GM18858 (cell line): ENCODE results near the gene ABLIM2.

ENCODE experiments used
- ATAC-seq: cut with Tn5 transposase; IDR thresholded peaks from one replicate; pipeline ENCODE4 v1.9.1; 2021; ENCODE audit not compliant: unreplicated experiment

ABLIM2 gene

DNA sequence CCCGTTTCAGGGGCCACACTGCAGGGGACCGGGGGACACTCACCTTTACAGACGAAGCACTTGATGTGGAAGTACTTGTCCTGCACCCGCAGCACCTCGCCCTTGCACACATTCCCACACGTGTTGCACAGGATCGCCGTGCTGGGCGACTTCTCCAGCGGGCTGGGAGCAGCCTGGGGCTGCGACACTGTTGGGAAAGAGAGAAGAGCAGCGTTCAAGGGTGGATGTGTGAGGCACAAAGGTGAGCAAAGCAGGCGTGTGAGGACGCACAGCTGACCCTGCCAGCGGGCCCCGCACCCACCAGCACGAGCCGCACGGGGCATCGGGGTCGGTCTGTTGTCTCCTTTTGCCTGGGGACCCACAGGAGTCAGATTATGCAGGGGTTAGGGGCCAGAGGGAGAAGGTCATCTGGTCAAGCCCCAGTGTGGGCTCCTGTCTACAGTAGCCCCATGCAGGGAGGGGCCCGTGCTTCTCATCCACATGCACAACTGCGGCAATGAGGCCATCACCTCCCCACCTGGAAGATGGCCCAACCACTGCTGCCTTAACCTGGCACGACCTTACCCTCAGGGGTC lies 52.1 kb downstream of the ABLIM2 start:
- no peak for ATAC-seq

DNA sequence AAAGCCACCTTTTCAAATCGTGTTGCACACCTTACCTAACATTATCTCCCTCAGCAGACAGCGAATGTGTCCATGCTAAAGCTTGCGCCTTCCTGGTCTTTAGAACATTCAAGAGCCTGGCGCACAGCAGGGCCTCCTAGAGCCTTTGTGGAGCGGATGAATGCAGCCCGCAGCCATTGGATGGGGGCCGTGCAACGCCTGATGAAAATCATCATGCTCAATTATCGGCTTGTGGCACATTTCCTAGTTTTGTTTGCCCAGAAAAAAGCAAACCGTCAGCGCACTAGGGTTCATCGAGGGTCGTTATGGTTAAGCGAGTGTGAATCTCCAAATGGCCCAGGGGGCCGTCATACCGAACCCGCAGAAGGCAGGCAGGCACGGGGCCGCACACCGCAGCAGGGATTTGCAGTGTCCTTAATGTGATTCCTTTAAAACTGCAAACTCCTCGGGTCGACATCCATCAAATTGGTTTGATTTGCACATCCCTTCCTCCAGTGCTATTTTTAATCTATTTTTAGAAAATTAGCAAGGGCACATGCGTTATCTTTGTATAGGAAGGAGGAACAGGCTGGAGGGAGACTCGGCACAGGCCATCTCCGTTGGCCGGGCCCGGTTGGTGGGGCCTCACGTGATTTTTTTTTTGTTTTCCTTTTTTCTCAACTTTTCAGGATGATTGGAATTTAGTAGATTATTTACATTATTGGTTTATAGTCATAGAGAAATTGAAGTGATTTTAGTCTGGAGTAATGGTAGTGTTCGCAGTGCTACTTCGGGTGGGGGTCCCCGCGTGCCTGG lies 53.1 kb downstream of the ABLIM2 start:
- ATAC-seq, result no peak

DNA sequence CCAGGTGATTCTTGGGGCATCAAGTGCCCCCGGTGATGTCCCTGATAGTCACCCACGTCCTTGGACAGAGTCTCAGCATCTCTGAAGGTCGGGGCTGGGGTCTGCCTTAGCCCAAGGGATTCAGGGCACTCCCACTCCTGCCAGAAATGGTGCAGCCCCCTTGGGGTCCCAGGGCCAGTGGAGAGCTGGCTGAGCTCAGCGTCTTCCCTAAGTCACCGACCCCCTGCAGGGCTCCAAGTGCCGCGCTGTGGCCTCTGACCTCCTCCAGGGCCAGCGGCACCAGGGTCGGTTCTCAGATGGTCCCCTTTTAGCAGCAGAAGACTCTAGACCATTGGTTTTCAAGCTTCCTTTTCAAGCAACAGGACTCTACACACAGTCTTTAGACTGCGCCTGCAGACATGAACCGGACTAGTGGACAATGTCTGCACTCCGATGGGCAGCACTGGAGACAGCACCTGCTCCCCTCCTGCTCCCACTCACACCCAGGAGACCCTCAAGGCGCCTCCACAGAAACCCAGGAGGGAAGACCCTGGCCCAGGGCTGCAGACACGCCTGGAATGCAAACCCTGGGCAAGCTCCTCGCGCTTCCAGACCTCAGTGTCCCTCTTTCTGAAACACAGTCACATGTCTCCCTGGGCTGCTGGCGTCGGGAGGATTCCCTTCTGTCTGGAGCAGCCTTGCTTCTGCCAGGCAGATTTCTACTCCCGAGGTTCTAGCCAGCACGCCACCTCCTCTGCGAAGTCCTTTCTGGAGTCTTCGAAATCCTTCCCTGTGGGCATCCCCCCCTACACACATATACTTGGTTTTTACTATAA lies 53.9 kb downstream of the ABLIM2 start:
- no peak for ATAC-seq

DNA sequence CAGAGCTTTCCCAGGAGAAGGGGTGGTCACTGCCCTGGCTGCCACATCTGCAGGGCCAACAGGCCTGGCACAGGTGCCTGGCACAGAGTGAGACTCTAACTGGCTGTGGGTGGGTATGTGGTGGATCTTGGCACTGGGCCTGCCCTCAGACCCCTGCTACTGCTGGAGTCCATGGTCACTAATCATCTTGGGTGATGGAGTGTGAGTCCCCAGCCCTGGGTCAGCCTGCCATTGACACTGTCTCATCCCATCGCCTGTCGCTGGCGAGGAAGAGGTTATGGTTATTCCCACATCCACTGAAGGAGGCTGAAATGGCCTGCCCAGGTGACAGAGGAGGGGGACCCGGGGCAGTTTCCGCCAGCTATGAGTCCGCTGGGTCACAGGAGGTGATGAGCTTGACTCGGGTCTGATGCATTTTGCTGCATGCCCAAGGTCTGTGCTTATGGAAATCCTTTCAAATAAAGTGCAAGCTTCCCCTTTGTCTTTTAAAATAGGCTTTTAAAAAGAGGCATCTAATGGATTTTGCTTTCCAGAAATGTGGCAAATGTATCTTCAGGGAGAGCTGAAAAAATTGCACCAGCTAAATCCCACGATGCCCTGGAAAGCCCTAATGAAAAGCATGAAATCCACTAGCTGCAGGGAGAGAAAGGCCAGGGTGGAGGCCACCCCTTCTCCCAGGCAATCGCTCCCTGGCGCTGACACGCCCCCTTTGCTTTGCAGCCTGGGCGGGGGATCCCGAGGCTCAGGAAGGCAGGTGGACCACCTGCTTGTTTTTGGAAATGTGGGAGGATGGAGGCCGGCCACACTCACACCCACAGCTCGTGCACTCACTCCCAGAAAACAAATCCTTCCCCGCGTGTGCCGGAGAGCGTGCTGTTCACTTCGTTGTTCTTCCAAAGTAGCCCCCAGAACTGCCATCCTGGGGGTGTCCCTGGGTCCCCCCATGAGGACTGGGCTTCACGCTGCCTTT lies 54.9 kb downstream of the ABLIM2 start:
- no peak for ATAC-seq

DNA sequence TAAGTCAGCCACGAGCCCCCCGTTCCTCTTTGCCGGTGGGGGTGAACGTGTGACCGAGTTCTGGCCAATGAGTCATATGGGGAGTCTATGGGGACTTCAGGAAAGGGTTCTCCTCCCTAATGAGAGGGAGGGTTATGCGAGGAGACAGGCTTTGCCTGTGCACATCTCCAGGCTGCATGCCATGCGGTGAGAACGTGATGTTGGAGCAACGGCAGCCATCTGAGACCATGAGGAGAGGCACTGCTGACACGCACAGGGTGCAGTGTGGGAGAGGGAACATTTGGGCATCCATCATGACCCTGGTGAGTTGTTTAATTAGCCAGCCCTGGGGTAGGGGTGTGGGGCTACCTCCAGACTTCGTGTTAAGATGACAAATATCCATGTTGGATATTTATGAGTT lies 55.8 kb downstream of the ABLIM2 start:
- no peak for ATAC-seq

DNA sequence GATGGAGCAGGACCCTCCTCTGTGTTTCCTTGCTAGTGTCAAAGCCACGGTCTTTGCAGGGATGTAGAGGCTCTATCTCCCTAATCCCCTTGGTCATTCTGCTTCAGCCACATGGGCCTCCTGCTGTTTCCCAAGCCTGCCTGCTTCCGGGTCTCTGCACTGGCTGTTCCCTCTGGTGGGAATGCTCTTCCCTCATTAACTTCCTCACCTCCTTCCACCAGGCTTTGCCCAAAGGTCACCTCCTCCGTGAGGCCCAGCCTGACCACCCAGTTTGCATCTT lies 56.6 kb downstream of the ABLIM2 start:
- ATAC-seq, result no peak

DNA sequence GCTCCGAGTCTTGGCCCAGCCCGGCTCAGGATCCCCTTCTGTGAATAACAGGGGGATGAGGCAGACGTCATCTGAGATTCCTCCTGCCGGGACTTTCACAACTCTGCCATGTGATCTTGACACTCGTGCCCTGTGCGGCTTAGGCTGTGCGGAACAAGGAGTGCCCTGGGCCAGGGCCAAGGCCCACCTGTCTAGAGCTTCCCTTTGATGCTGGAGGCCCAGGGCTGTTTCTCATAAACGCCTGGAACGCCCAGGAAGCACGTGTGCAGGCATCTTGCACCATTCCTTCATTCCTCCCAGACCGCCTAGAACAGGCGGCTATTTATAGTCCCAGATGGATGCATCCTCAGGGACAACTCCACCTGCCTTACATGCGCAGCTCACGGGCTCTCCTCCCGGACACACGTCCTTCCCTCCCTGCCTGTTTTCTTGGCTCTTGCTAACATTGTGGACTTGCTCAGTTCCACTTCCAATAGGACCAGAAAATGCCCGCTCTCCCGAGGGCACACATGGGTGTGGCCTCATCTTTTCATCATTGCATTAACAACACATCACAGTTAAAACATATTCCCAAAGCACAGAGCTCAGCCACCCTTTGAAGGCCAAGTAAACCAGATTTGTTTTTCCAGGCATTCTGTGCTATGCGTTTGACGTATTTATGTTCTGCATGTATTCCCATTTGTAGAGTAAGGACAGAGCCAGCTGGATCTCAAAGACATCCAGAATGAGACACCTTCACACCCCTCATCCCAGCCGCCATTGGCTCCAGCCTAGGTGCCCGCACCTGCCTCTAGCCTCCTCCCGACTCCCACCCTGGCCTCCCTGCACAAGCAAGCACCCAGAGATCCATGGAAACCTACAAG lies 57.2 kb downstream of the ABLIM2 start:
- no peak for ATAC-seq

DNA sequence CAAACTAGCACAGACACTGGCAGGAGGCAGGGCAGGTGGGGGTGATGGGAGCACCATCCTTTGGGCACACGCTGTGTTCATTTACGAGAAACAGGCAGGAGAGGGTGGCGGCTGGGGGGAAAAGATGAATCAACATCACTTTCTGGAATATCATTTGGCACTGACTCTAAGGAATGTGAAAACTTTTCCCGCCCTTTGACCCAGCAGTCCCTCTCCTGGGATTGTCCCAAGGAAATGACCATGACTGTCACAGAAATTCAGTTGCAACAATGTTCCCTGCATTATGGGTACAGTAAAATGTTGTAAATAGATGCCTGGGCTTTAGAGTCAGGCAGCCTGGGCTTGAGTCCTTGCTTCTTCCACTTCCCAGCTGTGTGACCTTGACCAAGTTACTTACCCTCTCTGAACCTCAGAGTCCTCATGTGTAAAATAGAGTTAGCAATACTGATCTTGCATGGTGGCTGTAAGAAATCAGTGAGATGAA lies 58.6 kb downstream of the ABLIM2 start:
- no peak for ATAC-seq

DNA sequence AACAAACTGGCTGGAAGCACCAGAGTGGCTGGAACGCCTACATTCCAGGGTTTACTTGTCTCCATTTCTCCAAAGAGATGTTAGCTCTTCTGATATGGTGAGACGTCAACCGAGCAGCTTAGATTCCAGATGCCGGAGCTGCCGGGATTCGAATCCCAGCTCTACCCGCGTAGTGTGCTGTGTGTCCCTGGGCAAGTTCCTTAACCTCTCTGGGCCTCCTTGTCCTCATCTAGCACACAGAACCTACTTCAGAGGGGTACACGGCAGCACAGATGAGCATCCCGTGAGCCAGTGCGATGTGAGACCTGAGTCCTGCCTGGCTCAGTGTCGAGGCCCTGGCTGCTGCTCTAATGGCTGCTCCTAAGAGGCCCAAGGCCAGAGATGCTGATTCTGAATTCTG lies 60.1 kb downstream of the ABLIM2 start:
- ATAC-seq, result no peak

DNA sequence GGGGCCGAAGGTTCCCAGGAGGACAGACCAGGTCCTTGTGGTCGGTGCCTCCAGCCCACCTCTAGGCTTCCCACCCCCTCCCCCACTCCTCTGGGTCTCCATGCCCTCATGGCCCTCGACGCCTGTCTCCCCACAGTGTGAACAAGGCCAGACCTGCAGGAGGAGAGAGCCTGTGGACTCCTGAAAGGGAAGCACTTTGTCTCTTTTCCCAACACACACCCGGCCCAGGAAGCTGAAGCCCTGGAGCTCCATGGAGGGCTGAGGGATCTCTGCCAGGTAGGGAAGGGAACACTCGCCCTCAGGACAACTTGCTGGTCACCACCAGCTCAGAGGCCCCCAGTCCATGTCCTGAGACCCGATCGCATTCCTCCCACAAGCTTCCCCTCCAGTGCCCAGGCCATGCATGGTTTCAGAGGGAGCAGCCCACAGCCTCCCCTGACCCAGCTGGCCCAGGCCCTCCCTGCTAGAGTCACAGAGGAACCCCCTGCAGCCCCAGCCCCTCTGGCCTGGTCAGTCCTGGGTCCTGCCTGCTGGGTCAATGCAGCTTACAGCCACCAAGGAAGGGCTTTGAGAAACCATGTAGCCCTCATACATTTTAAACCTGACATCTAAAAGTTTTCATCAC lies 60.8 kb downstream of the ABLIM2 start:
- ATAC-seq, result no peak

DNA sequence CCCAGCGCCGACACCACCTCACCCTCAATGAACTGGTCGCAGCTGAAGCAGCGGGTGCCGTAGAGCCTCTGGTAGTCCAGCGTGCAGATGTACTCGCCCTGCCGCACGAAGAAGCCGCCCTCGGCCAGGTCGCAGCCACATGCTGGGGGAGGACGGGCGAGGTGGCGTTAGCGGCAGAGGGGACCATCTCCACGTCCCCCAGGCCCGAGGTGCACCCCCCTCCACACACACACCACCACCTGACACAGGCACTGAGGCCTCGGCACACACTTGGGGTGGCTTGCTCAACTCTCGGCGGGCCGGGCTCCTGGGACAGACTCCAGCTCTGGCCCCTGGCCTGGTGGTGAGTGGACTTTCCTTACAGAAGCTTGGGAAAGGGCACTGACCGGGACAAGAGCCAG lies 61.5 kb downstream of the ABLIM2 start:
- ATAC-seq, result no peak

DNA sequence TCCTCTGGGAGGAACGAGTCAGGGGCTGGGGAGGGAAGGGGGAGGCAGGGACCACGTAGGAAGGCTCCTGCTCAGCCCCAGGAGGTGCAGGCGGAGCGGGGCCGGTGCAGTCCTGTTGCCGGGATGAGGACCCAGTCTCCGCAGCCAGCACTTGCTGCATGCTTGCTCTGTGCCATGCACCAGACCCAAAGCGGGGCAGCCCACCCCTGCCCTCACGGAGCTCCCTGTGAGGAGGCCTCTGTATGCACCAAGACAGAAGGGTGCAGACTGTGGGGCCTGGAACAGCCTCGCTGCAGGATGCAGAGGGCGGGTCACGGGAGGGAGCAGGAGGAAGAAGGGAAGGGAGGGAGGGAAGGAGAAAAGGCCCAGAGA lies 61.9 kb downstream of the ABLIM2 start:
- ATAC-seq, result no peak

DNA sequence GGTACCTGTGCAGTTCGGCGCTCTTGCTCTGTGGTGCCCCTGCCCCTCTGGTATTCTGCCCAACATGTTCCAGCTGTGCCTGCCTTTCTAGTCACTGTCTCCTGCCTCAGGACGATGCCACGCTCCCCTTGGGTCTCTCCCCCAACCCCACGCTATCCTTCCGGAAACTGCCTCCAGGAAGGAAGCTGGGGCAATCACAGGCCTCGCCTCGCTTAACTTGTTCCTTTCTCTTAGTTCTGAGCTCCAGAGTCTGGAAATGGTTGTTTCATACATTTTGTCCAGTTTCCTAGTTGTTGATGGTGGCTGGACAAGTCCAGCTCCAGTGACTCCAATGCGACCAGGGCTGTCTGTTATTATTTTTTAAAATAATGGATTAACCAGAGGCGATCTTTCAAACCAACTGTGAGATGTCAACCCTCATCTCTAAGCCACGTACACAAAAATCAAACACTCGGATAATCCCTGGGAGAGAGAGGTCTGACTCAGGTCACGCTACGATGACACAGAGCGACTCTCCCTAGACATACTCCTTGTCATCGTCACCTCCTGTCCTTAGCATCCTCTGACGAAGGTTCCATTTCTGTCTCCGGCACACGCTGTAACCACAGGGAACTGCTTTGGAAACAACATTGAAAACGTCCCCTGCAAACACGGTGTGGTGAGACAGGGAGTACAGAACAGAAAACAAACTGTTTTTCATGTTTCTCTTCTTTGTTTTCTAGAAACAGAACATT lies 62.5 kb downstream of the ABLIM2 start:
- ATAC-seq, result no peak

DNA sequence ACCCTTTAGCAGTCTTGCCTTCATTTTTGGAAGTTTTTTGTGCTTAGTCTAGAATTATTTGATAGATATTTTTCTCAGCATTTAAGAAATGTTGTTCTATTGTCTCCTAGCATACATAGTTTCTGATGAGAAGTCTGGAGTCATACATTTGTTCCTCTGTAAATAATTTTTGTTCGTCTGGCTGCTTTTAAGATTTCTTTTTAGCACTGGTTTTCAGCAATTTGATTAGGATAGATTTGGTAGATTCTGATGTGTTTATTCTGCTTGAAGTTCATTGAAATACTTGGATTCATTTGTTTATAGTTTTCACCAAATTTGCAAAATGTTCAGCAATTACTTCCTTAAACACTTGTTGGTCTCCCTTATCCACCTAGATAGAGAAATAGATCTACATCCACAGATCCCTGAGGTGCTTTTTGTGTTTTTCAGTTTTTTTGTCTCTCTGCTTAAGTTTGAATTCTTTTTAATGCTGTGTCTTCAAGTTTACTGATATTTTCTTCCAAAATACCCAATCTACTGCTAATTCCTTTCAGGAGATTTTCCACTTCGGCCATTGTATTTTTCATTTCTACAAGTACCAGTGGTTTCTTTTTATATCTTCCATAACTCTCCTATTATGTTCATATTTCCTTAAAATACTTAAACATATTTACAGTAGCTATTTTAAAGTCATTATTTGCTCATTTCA lies 64.9 kb downstream of the ABLIM2 start:
- ATAC-seq, result no peak

DNA sequence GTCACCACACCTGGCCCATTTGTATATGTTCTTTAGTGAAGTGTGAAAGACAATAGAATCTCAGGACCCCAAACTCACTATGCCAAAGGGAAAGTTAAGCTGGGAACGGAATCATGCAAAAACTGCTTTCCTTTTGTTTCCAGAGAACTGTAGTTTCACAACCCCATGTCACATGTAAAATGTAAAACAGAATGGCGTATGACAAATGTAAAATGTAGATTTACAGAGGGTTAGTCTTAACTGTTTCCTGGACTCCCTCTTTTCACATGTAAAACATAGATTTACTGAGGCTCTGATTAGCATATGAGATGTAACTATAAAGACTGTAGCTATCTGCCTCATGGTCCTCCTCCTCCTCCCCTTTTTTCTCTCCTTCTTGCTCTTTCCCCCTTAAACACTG lies 66.3 kb downstream of the ABLIM2 start:
- ATAC-seq, result no peak

DNA sequence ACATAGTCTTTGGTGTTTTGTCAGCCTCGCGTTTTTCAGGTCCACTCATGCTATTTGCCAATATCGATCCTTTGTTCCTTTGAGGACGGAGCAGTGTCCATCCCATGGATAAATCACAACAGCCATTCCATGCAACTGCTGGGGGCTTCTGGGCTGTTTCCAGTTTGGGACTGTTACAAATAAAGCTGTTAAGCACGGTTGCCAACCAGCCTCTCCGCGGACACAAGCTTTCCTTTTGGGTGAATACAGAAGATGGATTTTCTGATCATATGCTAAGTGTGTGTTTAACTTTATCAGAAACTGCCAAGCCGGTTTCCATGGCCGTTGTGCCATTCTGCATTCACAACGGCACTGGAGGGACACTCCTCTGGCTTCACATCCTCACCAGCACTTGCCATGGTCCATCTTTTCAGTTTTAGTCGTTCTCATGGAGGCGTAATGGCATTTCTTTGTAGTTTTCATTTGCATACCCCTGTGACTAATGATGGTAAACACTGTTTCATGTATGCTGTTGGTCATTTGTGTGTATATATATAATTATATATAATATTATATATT lies 67.8 kb downstream of the ABLIM2 start:
- ATAC-seq, result no peak

DNA sequence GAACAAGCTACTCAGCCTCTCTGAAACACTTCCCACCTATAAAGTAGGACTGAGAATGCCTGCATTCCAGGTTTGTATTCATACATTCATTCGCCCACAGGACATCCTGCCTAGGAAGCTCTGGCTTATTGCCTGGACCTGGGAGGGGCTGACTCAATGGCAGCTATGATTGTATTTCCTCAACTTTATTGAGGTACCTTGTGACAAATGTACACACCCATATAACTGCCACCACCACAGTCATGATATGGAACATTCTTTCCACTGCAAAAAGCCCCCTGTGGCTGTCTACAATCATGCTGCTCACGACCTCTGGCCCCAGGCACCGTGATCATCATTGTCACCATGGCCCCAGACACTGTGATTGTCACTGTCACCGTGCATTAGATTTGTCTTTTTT lies 68.3 kb downstream of the ABLIM2 start:
- ATAC-seq, result no peak

DNA sequence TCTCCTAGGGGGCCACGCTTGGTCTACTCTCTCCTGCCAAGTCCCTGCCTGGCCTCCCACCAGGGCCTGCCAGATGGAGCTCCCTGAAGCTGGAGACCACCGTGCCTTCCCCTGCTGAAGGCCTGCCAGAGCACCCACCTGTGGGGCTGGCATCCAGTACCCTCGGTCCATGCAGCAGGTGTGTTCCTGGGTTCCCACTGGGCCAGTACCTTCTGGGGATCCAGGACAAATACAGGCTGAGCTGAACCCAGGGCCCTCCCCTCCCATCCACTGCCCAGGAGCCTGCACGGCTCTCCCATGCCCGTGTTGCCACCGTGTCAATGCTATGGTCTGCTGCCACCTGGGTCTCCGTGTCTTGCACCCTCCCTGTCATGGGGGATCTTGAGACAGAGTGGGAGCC lies 68.8 kb downstream of the ABLIM2 start:
- no peak for ATAC-seq
